Loucy (cell line): ENCODE results near the gene CTU2.

Experiments used
- CTCF ChIP-seq: fragments of 200-600 bp; sonication (generic); conservative IDR thresholded peaks from 2 replicates; pipeline ENCODE4 v1.5.1; 2014; ENCODE audit warnings: mild to moderate bottlenecking, antibody characterized with exemption, low read length
- EZH2phosphoT487 ChIP-seq: fragments of 200-600 bp; IDR thresholded peaks from 2 replicates; pipeline ENCODE4 v1.6.1; 2018; ENCODE audit warnings: antibody characterized with exemption, mild to moderate bottlenecking, moderate library complexity, borderline replicate concordance

- TF ChIP-seq CTCF (no peak), EZH2phosphoT487 (no peak)
Observed at GRCh38 chr16:88671806-88672205, 34.5 kb upstream of the CTU2 start.
